GM18519 (cell line): ENCODE results near the gene FAM78A.

Source experiments
- ATAC-seq: cut with Tn5 transposase; IDR thresholded peaks from one replicate; pipeline ENCODE4 v1.9.1; 2021; ENCODE audit warnings: mild to moderate bottlenecking, moderate library complexity; ENCODE audit not compliant: unreplicated experiment, low FRiP score

FAM78A gene

DNA sequence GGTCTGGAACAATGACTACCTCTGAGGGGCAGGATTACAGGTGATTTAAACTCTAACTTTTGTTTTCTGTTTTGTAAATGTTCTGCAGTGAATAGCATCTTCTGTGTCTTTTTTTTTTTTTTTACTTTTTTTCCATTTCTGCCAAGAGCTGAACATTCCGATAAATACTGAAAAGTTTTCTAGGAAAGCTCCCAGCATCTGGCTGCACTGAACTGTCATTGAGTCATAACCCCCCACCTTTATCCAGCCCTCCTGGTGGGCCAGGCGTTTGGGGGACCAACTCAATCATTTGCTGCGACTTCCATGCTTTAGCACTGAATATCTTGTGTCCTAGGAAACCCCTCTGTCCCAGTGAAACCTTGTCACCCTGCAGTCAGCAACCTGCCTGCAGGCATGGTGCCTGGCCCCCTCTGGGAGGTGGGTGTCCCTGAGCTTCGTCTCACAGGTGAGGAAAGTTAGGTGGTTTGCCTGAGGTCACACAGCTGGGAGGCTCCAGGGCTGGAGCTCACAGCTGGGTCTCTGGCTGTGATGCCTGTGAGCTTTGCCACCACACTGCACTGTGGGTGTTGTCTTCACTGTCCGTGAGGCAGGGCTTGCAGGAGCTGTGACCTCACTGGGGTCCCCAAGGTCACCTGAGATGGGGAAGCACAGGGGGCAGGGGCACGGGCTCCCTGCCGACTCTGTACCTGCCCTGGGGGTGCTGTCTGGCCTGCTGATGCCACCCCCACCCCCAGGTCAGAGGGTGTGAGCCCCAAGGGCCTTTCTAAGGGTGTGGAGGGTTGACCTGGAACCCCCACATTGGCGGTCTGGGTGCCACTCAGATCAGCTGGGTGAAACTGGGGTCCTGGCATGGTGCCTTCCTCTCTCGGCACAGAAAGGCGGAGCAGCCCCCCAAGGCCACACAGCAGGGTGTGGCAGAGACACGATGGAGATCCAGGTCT is 27.3 kb upstream of the FAM78A start:
- ATAC-seq: no peak

GRCh38 chr9:131302244-131303075 is 26.1 kb upstream of the FAM78A start:
- no peak for ATAC-seq

DNA sequence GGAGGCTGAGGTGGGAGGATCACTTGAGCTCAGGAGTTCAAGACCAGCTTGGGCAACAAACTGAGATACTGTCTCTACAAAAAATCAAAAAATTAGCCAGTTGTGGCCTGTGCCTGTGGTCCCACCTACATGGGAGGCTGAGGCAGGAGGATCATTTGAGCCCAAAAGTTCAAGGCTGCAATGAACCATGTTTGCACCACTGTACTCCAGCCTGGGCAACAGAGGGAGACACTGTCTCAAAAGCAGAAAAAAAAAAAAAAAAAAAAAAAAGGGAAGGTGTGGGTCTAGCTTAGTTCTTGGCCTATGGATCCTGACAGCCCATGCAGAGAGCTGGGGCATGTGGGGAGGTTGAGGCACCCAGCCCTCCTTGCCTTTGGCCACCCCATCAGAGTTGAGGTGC is 24.1 kb upstream of the FAM78A start:
- no peak for ATAC-seq

GRCh38 chr9:131299961-131300347 is 23.6 kb upstream of the FAM78A start:
- no peak for ATAC-seq

DNA sequence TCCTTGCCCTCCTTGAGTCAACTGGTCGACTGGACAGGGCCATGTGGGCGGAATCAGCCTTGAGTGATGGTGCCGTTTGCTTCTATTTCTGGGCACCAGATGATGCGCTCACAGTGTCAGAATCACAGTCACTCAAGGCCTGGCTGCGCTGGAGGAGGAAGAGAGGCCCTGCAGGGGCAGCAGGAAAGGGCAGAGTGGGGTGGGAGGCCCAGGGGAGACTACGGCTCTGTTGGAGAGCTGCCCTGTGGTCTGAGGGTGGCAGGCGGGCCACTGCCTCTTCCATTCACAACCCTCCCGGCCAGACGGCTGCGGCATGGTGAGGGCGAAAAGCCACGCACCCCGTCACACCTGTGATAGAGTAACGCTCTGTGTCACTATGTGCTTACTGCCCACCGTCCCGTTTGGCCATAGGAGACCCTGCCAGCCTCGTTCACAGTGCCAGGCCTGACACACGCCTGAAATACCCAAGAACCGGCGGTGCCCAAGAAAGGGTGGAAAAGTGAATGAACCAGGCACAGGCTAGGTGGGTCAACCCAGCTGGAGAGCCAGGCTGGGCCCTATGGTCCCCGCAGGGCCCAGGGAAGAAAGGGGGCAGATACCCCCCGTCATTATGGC is 23.1 kb upstream of the FAM78A start:
- no peak for ATAC-seq

- no peak for ATAC-seq
Measured at GRCh38 chr9:131298816-131299215, 22.5 kb upstream of the FAM78A start.

DNA sequence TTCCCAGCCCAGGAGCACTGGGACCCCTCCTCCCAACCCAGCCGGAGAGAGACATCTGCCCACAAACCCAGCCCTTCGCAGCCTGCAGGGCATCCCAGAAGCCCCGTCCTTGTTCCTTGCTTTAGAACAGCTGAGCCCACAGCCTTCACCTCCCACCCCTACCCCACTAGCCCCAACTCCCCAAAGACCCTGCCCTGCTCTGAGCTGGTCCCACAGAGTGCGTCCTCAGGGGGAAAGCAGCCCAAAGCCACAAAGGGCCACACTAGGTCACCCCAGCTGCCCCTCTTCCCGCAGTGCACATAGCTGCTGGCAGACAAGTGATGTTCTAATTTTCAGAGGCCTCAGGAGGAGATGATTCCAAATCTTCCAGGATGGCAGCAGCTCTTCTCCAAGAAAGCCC is 22.0 kb upstream of the FAM78A start:
- ATAC-seq: no peak

- ATAC-seq: no peak
Measured at GRCh38 chr9:131297903-131298302, 21.6 kb upstream of the FAM78A start.

- no peak for ATAC-seq
Measured at GRCh38 chr9:131296906-131297500, 20.7 kb upstream of the FAM78A start.

- no peak for ATAC-seq
Measured at GRCh38 chr9:131296460-131296859, 20.1 kb upstream of the FAM78A start.

GRCh38 chr9:131292937-131293336 is 16.6 kb upstream of the FAM78A start:
- no peak for ATAC-seq

- no peak for ATAC-seq
Measured at GRCh38 chr9:131291795-131292315, 15.5 kb upstream of the FAM78A start.

GRCh38 chr9:131290767-131291370 is 14.6 kb upstream of the FAM78A start:
- no peak for ATAC-seq

- no peak for ATAC-seq
Measured at GRCh38 chr9:131290036-131290766, 13.9 kb upstream of the FAM78A start.

GRCh38 chr9:131289301-131290035 is 13.2 kb upstream of the FAM78A start, which contains the start of gene PLPP7:
Gene PLPP7 (plus strand): TSS chr9:131289723. CDS start chr9:131289998, 275 bp downstream.
- ATAC-seq: no peak

DNA sequence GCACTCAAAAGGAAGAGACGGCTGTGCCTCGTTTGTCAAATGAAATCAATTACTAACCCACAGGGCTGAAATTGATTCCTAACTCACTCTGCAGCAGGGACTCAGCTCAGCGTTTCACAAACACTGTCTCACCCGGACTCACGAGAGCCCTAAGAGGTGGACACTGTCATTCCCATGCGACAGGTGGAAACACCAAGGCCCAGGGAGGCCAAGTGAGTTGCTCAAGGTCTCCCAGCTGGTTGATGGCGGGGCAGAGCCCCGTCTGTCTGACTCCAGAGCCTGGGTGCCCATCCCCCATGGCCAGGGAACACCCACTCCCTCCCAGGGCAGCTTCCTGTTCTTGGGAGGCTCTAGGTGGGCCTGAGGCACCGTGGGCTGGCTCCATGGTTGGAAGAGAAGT is 11.9 kb upstream of the FAM78A start:
- no peak for ATAC-seq

DNA sequence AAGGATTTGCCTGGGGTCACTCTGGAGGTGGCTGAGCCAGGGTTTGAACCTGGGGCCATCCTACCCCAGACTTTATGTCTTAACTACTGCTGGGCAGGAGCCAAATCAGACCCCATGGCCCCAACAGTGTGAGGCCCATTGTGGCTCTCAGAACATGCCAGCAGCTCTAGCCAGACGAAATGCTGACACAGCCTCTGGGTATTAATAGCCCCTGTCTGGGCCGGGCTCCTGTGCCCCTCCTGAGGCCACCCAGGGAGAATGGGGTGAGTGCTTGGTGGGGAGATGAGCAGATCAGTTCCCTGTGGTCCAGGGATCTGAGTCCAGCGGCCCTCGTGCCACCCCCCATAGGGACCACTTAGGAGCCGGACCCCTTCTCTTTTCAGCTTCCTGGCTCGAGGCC is 11.0 kb upstream of the FAM78A start:
- no peak for ATAC-seq

GRCh38 chr9:131284856-131285255 is 8.5 kb upstream of the FAM78A start:
- ATAC-seq: no peak
